K562 (cell line): ENCODE measurements around the gene CBX3. TPM values are rescaled to one million over a fixed set of nuclear protein-coding genes. Genes with fewer than 3 reads are reported as not detected.

Source experiments
- BCL6 ChIP-seq: fragments of 250-450 bp; sonication (Bioruptor Pico); IDR thresholded peaks from 2 replicates; pipeline ENCODE4 v1.4.0; 2020
- HDAC1 ChIP-seq, 2 experiments: fragments of 450-650 bp; IDR thresholded peaks; 2 replicates each; pipeline ENCODE4 v1.6.1; 2016 to 2017; ENCODE audit warnings: inconsistent platforms in 1 of 2, mild to moderate bottlenecking in 1 of 2, moderate library complexity in 1 of 2
- HDAC3 ChIP-seq: fragments of 450-650 bp; IDR thresholded peaks from 2 replicates; pipeline ENCODE4 v1.6.1; 2018; ENCODE audit warnings: borderline replicate concordance, mild to moderate bottlenecking, moderate library complexity; ENCODE audit not compliant: partially characterized antibody
- HSF4 ChIP-seq: fragments of 250-450 bp; sonication (Bioruptor Pico); IDR thresholded peaks from 2 replicates; pipeline ENCODE4 v2.1.2; 2022; ENCODE audit warnings: mild to moderate bottlenecking, moderate library complexity, borderline replicate concordance
- JUN ChIP-seq, 2 experiments: sonication (generic) in 1 of 2; formaldehyde crosslinking in 1 of 2; IDR thresholded peaks; 2 replicates each; pipeline versions ENCODE4 v1.6.1 to v1.8.0; 2012 to 2022; ENCODE audit warnings: borderline replicate concordance in 2 of 2, mild to moderate bottlenecking in 2 of 2, improper control_type of control experiment in 1 of 2, low read depth in 1 of 2, low read length in 1 of 2, missing genetic modification reagents in 1 of 2
- L3MBTL2 ChIP-seq: fragments of 450-650 bp; IDR thresholded peaks from 2 replicates; pipeline ENCODE4 v1.6.1; 2016; ENCODE audit warnings: mild to moderate bottlenecking, moderate library complexity
- PRPF4 ChIP-seq: fragments of 200-400 bp; formaldehyde crosslinking; IDR thresholded peaks from one replicate; pipeline ENCODE4 v1.6.1; 2017; ENCODE audit warnings: low read length, low read depth, mild to moderate bottlenecking; ENCODE audit not compliant: insufficient read depth, poor library complexity, severe bottlenecking
- RBM22 ChIP-seq: fragments of 200-400 bp; formaldehyde crosslinking; IDR thresholded peaks from 2 replicates; pipeline ENCODE4 v1.6.1; 2018; ENCODE audit warnings: low read length, low read depth; ENCODE audit not compliant: poor library complexity, severe bottlenecking
- SPI1 ChIP-seq: IDR thresholded peaks from 2 replicates; pipeline ENCODE4 v1.6.1; 2011; ENCODE audit warnings: low read depth, low read length, control low read depth, borderline replicate concordance
- ZBTB11 ChIP-seq, 3 experiments: fragments of 200-800 bp in 1 of 3; fragments of 250-450 bp in 1 of 3; fragments of 450-650 bp in 1 of 3; sonication (Bioruptor Pico) in 1 of 3; sonication (Bioruptor generic) in 1 of 3; formaldehyde crosslinking in 1 of 3; IDR thresholded peaks; 2 replicates each; pipeline versions ENCODE4 v1.6.1 to v1.8.0; 2016 to 2022; ENCODE audit warnings: mild to moderate bottlenecking in 2 of 3, missing genetic modification characterization in 2 of 3, missing compliant biosample characterization in 1 of 3, moderate library complexity in 1 of 3
- ZNF324 ChIP-seq: fragments of 250-450 bp; sonication (Bioruptor Pico); IDR thresholded peaks from 2 replicates; pipeline ENCODE4 v1.4.0; 2020; ENCODE audit warnings: mild to moderate bottlenecking
- ZNF696 ChIP-seq: fragments of 250-450 bp; sonication (Bioruptor Pico); conservative IDR thresholded peaks from 2 replicates; pipeline ENCODE4 v1.4.0; 2020; ENCODE audit warnings: mild to moderate bottlenecking, moderate library complexity
- ZNF778 ChIP-seq: fragments of 450-650 bp; formaldehyde crosslinking; IDR thresholded peaks from 2 replicates; pipeline ENCODE4 v1.4.0; 2020; ENCODE audit warnings: mild to moderate bottlenecking, moderate library complexity
- polyA plus RNA-seq, 8 experiments: library from polyadenylated mRNA; depleted of rRNA in 4 of 8; stranded (reverse) in 5 of 8; unstranded in 3 of 8; fragments of >200 nt; fragmentation: Nextera tagmentation in 2 of 8; fragmentation: Illumina TruSeq in 1 of 8; extraction: Ambion mirVana in 2 of 8; extraction: Trizol in 1 of 8; gene quantifications; 2 replicates each; pipeline versions ENCODE4 v1.2.1 to v1.2.3, GENCODE V29; 2011 to 2014; ENCODE audit warnings: inconsistent platforms in 1 of 8, missing spikeins in 1 of 8
- total RNA-seq, 7 experiments: library from RNA; depleted of rRNA in 6 of 7; stranded (reverse); fragments of >200 nt in 6 of 7; fragmentation: Illumina TruSeq in 2 of 7; extraction: Trizol in 2 of 7; gene quantifications; 2 replicates each; pipeline versions ENCODE4 v1.2.1 to v1.2.3, GENCODE V29; 2011 to 2021; ENCODE audit warnings: low replicate concordance in 1 of 7
- TF ChIP-seq, protein P1 (sequence below): IDR thresholded peaks from 3 replicates; pipeline ENCODE4 v1.6.1; 2011; ENCODE audit warnings: borderline replicate concordance, mild to moderate bottlenecking; ENCODE audit not compliant: insufficient read length, insufficient read depth
- TF ChIP-seq, protein P2 (sequence below): fragments of 450-650 bp; IDR thresholded peaks from one replicate; pipeline ENCODE4 v1.6.1; 2018; ENCODE audit warnings: mild to moderate bottlenecking, moderate library complexity; ENCODE audit not compliant: partially characterized antibody
- TF ChIP-seq, protein P3 (sequence below): fragments of 250-450 bp; sonication (Bioruptor Pico); IDR thresholded peaks from 2 replicates; pipeline ENCODE4 v1.8.0; 2022; ENCODE audit warnings: moderate library complexity, mild to moderate bottlenecking, inconsistent platforms
- TF ChIP-seq, protein P4 (sequence below): sonication (generic); formaldehyde crosslinking; IDR thresholded peaks from 2 replicates; pipeline ENCODE4 v1.5.0; 2020; ENCODE audit warnings: missing genetic modification reagents

CBX3 gene
- total and polyA plus RNA-seq, 9 of the 15 experiments (the other 6 are each of a cell fraction or from before 2014, with no cell fraction given), result 198 to 413 (median 328) TPM

DNA sequence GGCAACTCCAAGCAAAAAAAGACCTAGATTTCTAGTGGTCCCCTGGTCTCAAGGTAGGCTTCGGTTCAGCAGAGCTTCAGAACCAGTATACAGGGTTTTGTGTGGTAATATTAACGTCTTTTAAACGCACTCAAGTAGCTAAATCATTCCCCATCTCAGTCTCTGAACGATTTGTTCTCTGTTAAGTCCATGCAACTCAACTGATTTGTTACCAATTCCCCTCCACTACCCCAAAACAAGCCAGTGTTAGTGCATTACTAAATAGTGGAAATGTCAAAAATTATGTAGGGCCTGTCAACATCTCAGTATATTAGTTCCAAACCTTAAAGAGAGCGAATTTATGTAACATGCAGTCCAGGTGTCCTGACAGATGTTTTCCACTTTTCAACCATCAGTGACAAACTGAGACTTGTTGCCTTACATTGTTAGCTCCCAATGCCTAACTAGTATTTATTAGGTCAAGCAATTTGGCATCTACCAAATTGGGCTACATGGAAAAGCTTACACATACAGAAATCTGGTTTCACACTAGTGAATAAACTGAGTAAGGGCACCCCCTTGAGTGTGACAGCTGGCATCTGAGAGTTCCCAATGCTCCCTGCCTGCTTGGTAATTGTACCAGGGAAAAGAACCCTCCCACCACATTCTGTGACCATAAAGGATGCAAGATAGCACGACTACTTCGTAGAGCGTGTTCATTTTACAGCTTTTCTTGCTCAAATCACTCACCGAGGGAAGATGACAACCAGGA, 13.2 kb upstream of the CBX3 start (continued):
- TF ChIP-seq, protein P1, sequence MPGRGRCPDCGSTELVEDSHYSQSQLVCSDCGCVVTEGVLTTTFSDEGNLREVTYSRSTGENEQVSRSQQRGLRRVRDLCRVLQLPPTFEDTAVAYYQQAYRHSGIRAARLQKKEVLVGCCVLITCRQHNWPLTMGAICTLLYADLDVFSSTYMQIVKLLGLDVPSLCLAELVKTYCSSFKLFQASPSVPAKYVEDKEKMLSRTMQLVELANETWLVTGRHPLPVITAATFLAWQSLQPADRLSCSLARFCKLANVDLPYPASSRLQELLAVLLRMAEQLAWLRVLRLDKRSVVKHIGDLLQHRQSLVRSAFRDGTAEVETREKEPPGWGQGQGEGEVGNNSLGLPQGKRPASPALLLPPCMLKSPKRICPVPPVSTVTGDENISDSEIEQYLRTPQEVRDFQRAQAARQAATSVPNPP, result no peak
- no peak for TF ChIP-seq SPI1
- TF ChIP-seq, protein P2, sequence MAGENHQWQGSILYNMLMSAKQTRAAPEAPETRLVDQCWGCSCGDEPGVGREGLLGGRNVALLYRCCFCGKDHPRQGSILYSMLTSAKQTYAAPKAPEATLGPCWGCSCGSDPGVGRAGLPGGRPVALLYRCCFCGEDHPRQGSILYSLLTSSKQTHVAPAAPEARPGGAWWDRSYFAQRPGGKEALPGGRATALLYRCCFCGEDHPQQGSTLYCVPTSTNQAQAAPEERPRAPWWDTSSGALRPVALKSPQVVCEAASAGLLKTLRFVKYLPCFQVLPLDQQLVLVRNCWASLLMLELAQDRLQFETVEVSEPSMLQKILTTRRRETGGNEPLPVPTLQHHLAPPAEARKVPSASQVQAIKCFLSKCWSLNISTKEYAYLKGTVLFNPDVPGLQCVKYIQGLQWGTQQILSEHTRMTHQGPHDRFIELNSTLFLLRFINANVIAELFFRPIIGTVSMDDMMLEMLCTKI, result no peak
- TF ChIP-seq ZBTB11 (CRISPR knock-in tag; IDR thresholded peaks at IDR 0.05), result no peak
- TF ChIP-seq HDAC3, result no peak
- TF ChIP-seq HDAC1 (IDR thresholded peaks at IDR 0.05), result no peak
- peak; percentile 13 for TF ChIP-seq RBM22
- no peak for TF ChIP-seq ZNF778 (CRISPR knock-in tag)
- TF ChIP-seq ZNF696 (CRISPR knock-in tag), result no peak; the same call in 1 of the 2 replicates
- no peak for TF ChIP-seq L3MBTL2
- no peak for TF ChIP-seq PRPF4
- TF ChIP-seq HSF4 (CRISPR knock-in tag), result no peak
- TF ChIP-seq BCL6 (CRISPR knock-in tag), result no peak
- peak; percentile 6; the same call in 1 of the 2 replicates for TF ChIP-seq ZNF324 (CRISPR knock-in tag)
- TF ChIP-seq JUN (IDR thresholded peaks at IDR 0.05; ENCODE audit: borderline replicate concordance, low read depth, low read length), result no peak
- TF ChIP-seq JUN (CRISPR knock-in tag; IDR thresholded peaks at IDR 0.05; ENCODE audit: borderline replicate concordance), result no peak
- TF ChIP-seq, protein P3, sequence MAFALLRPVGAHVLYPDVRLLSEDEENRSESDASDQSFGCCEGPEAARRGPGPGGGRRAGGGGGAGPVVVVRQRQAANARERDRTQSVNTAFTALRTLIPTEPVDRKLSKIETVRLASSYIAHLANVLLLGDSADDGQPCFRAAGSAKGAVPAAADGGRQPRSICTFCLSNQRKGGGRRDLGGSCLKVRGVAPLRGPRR (CRISPR knock-in tag), result no peak
- TF ChIP-seq, protein P4, sequence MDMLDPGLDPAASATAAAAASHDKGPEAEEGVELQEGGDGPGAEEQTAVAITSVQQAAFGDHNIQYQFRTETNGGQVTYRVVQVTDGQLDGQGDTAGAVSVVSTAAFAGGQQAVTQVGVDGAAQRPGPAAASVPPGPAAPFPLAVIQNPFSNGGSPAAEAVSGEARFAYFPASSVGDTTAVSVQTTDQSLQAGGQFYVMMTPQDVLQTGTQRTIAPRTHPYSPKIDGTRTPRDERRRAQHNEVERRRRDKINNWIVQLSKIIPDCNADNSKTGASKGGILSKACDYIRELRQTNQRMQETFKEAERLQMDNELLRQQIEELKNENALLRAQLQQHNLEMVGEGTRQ (CRISPR knock-in tag), result no peak
